Liver (tissue), 9 donors: ENCODE measurements around the gene TBC1D10B. TPM values are rescaled to one million over a fixed set of nuclear protein-coding genes. Genes with fewer than 3 reads are reported as not detected.

Experiments used
- DNase-seq: peaks from one replicate; pipeline ENCODE4 v3.0.0-alpha.2; 2017; ENCODE audit warnings: low spot score
- H3K27ac ChIP-seq, 2 donors: one replicate each; pipeline ENCODE4 v1.7.0; 2013; ENCODE audit warnings: inconsistent platforms in 2 of 2, low read length in 2 of 2, control low read depth in 1 of 2, low read depth in 1 of 2, mild to moderate bottlenecking in 1 of 2
- H3K27me3 ChIP-seq, 4 donors: one replicate each; pipeline versions ENCODE4 v1.6.1 to v1.7.0; 2013; ENCODE audit warnings: low read length in 3 of 4, inconsistent platforms in 1 of 4, mild to moderate bottlenecking in 1 of 4, moderate library complexity in 1 of 4; ENCODE audit not compliant: control insufficient read depth in 4 of 4, insufficient read depth in 4 of 4
- H3K36me3 ChIP-seq, 4 donors: one replicate each; pipeline versions ENCODE4 v1.6.1 to v1.7.0; 2013; ENCODE audit warnings: low read length in 3 of 4, mild to moderate bottlenecking in 3 of 4, low read depth in 1 of 4, moderate library complexity in 1 of 4; ENCODE audit not compliant: control insufficient read depth in 4 of 4, insufficient read depth in 3 of 4
- H3K4me1 ChIP-seq, 4 donors: one replicate each; pipeline versions ENCODE4 v1.6.1 to v1.7.0; 2013; ENCODE audit warnings: low read length in 3 of 4, mild to moderate bottlenecking in 3 of 4, moderate library complexity in 1 of 4; ENCODE audit not compliant: control insufficient read depth in 4 of 4, insufficient read depth in 4 of 4
- H3K4me3 ChIP-seq, 3 donors: one replicate each; pipeline versions ENCODE4 v1.6.1 to v1.7.0; 2013; ENCODE audit warnings: low read length in 3 of 3, control low read depth in 1 of 3, low read depth in 1 of 3, mild to moderate bottlenecking in 1 of 3
- H3K9ac ChIP-seq, 2 donors: one replicate each; pipeline ENCODE4 v1.7.0; 2013; ENCODE audit warnings: low read length in 2 of 2, mild to moderate bottlenecking in 2 of 2, moderate library complexity in 2 of 2, control low read depth in 1 of 2, low read depth in 1 of 2
- H3K9me3 ChIP-seq, 4 donors: one replicate each; pipeline versions ENCODE4 v1.6.1 to v1.7.0; 2013; ENCODE audit warnings: low read length in 3 of 4; ENCODE audit not compliant: control insufficient read depth in 4 of 4
- EGR1 ChIP-seq, 2 donors: IDR thresholded peaks; 2 replicates each; pipeline ENCODE4 v1.6.1; 2016 to 2018; ENCODE audit warnings: antibody characterized with exemption in 2 of 2, low read depth in 2 of 2
- FOXA1 ChIP-seq: IDR thresholded peaks from 2 replicates; pipeline ENCODE4 v1.6.1; 2016; ENCODE audit warnings: antibody characterized with exemption
- GABPA ChIP-seq, 2 donors: IDR thresholded peaks in 1 of 2; conservative IDR thresholded peaks in 1 of 2; 2 replicates each; pipeline ENCODE4 v1.6.1; 2016; ENCODE audit warnings: antibody characterized with exemption in 2 of 2, mild to moderate bottlenecking in 1 of 2, moderate library complexity in 1 of 2
- HNF4A ChIP-seq, 2 donors: conservative IDR thresholded peaks; 2 replicates each; pipeline ENCODE4 v1.6.1; 2016; ENCODE audit warnings: antibody characterized with exemption in 2 of 2, mild to moderate bottlenecking in 2 of 2
- JUND ChIP-seq, 2 donors: IDR thresholded peaks; 2 replicates each; pipeline ENCODE4 v1.6.1; 2016; ENCODE audit warnings: antibody characterized with exemption in 2 of 2
- NR2F2 ChIP-seq: IDR thresholded peaks from 2 replicates; pipeline ENCODE4 v1.6.1; 2016; ENCODE audit warnings: antibody characterized with exemption
- RAD21 ChIP-seq, 2 donors: IDR thresholded peaks; 2 replicates each; pipeline ENCODE4 v1.6.1; 2016; ENCODE audit warnings: antibody characterized with exemption in 2 of 2, mild to moderate bottlenecking in 2 of 2
- RXRA ChIP-seq, 2 donors: IDR thresholded peaks; 2 replicates each; pipeline ENCODE4 v1.6.1; 2017 to 2018; ENCODE audit warnings: antibody characterized with exemption in 2 of 2, mild to moderate bottlenecking in 1 of 2
- SP1 ChIP-seq: IDR thresholded peaks from 2 replicates; pipeline ENCODE4 v1.6.1; 2018; ENCODE audit warnings: antibody characterized with exemption, mild to moderate bottlenecking
- TAF1 ChIP-seq: conservative IDR thresholded peaks from 2 replicates; pipeline ENCODE4 v1.6.1; 2016; ENCODE audit warnings: antibody characterized with exemption, mild to moderate bottlenecking
- YY1 ChIP-seq: IDR thresholded peaks from 2 replicates; pipeline ENCODE4 v1.6.1; 2016; ENCODE audit warnings: antibody characterized with exemption, mild to moderate bottlenecking
- WGBS: extraction: QIAGEN DNeasy Blood & Tissue Kit; methylation state at CpG from one replicate; pipeline ENCODE4 v1.1.7; 2013; 5-methylcytosine and 5-hydroxymethylcytosine counted together
- polyA plus RNA-seq, 2 donors: library from polyadenylated mRNA; stranded (reverse) in 1 of 2; unstranded in 1 of 2; fragments of 200-250 nt in 1 of 2; fragments of >200 nt in 1 of 2; fragmentation: Nextera tagmentation in 1 of 2; extraction: Ambion mirVana in 1 of 2; gene quantifications; one replicate each; pipeline versions ENCODE4 v1.2.1 to v1.2.3, GENCODE V29; 2013 to 2015
- total RNA-seq, 2 donors: library from RNA; depleted of rRNA; stranded (reverse); fragments of >200 nt; gene quantifications; one replicate each; pipeline ENCODE4 v1.2.3, GENCODE V29; 2014
- TF ChIP-seq, protein P1 (sequence below): IDR thresholded peaks from 2 replicates; pipeline ENCODE4 v1.6.1; 2016; ENCODE audit warnings: antibody characterized with exemption, mild to moderate bottlenecking
- donor health status: healthy.
- donor health status: healthy.
- donor health status: healthy.
- donor health status: healthy.
- donor health status: healthy.

Gene TBC1D10B
- total and polyA plus RNA-seq, 4 donors: 3.6 to 16.5 (median 12.6) TPM

DNA sequence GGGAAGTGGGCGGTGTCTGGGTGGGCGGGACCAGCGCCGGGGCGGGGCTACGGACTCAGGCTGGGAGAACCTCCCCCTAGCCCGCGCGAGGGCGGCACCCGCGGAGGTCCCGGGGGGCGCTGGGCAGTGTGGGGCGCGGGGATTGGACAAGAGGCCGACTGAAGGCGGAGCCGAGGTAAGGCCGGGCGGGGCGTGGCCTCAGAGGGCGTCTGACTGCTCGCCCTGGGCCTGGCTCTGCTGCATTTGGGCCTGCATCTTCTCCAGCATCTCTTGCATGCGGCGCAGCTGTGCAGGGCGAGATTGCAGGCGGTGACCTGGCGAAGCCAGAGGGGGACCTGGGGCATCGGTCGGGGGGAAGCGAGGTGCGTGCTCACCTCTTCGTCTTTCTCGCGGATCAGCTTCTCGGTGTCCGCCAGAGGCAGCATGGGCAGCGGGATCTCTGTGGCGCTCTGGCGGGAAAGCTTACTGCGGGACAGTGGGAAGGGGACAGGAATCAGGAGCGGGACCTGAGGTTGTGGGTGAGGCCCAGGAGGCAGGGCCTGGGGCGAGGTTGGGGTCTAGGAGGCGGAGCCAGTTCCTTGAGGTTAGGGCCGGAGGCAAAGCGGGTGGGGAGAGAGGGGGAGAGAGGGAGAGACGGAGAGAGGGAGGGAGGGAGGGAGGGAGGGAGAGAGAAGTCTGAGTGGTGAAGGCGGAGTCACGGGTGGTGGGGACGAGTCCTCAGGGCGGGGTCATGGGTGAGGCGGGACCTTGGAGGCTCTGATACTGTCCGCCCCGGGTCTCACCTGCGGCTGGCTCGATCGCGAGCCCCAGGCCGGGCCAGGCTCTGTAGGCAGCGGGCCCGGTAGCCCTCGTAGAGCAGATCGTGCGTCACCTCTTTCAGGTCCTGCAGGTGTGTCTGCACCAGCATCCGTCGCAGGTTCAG lies 8.2 kb upstream of the TBC1D10B start:
- H3K9ac ChIP-seq: peak overlapping the region; percentile 29 to 65
- under 1% methylated on average over 67 of the region's 67 CpGs for WGBS

DNA sequence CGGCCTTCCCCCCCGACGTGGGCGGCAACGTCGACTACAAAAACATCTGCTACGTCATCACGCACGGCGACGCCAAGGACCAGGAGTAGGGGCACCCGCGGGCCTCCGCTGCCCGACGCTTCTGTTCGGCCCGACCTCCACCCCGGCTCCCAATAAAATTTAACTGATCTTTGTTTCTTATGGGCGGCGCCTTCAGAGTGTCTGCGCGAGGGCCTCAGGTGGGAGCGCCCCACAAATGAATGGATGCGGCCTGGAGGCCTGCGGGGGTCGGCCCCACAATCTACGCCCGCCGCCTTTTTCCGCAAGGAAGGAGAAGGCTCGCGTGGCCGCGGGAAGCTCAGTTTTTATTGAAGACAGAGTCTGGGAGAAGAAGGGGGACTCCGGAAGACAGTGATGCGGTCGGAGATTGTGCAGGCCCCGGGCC lies 7.5 kb upstream of the TBC1D10B start:
- Histone ChIP-seq H3K9ac (peak overlapping the region; percentile 21 to 65), H3K27ac (peak overlapping the region; percentile 97 to 99), H3K27me3 (no peaks in the 10 kb centered on the region), H3K9me3 (no peaks in the 10 kb centered on the region), H3K36me3 (no peaks in the 10 kb centered on the region), H3K4me3 (peak overlapping the region; percentile 51 to 57 (median 52)), H3K4me1 (peaks cover 5 to 15% (median 9%) of the 10 kb centered on the region in 4 donors)
- WGBS: 8% methylated on average over 39 of the region's 39 CpGs
- TF ChIP-seq YY1 (peak; percentile 44), RXRA (IDR thresholded peaks at IDR 0.05) (peak in 1 of 2 donors; percentile 7), NR2F2 (no peak), TAF1 (no peak)
- peak; percentile 87 for DNase-seq

More for the DNA sequence above, 8.2 kb upstream of the TBC1D10B start:
- H3K36me3 ChIP-seq: no peaks in the 10 kb centered on the region
- H3K4me3 ChIP-seq: peak overlapping the region; percentile 51 to 85 (median 62)
- H3K4me1 ChIP-seq: peaks cover 5 to 15% (median 9%) of the 10 kb centered on the region in 4 donors
- H3K27ac ChIP-seq: peak overlapping the region; percentile 97 to 99
- DNase-seq: peak; percentile 100
- TF ChIP-seq NR2F2 (no peak), RAD21 (IDR thresholded peaks at IDR 0.05) (peak in 1 of 2 donors; percentile 22), EGR1 (IDR thresholded peaks at IDR 0.05; ENCODE audit: low read depth in 2 of 2) (peak in 1 of 2 donors; percentile 24), HNF4A (conservative IDR thresholded peaks at IDR 0.05) (no peak), GABPA (IDR thresholded peaks at IDR 0.05 in 1 of 2, conservative IDR thresholded peaks at IDR 0.05 in 1 of 2) (peak in 1 of 2 donors; percentile 46), RXRA (IDR thresholded peaks at IDR 0.05) (peak in 1 of 2 donors; percentile 3), YY1 (peak; percentile 20), JUND (IDR thresholded peaks at IDR 0.05) (no peak), FOXA1 (no peak), SP1 (peak; percentile 80)
- TF ChIP-seq, protein P1, sequence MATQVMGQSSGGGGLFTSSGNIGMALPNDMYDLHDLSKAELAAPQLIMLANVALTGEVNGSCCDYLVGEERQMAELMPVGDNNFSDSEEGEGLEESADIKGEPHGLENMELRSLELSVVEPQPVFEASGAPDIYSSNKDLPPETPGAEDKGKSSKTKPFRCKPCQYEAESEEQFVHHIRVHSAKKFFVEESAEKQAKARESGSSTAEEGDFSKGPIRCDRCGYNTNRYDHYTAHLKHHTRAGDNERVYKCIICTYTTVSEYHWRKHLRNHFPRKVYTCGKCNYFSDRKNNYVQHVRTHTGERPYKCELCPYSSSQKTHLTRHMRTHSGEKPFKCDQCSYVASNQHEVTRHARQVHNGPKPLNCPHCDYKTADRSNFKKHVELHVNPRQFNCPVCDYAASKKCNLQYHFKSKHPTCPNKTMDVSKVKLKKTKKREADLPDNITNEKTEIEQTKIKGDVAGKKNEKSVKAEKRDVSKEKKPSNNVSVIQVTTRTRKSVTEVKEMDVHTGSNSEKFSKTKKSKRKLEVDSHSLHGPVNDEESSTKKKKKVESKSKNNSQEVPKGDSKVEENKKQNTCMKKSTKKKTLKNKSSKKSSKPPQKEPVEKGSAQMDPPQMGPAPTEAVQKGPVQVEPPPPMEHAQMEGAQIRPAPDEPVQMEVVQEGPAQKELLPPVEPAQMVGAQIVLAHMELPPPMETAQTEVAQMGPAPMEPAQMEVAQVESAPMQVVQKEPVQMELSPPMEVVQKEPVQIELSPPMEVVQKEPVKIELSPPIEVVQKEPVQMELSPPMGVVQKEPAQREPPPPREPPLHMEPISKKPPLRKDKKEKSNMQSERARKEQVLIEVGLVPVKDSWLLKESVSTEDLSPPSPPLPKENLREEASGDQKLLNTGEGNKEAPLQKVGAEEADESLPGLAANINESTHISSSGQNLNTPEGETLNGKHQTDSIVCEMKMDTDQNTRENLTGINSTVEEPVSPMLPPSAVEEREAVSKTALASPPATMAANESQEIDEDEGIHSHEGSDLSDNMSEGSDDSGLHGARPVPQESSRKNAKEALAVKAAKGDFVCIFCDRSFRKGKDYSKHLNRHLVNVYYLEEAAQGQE: peak; percentile 69
- no peaks in the 10 kb centered on the region for H3K9me3 ChIP-seq
- H3K27me3 ChIP-seq: no peaks in the 10 kb centered on the region
